GM18868 (cell line): ENCODE results near the gene IGFALS.

ENCODE experiments used
- ATAC-seq: cut with Tn5 transposase; IDR thresholded peaks from one replicate; pipeline ENCODE4 v1.9.1; 2021; ENCODE audit warnings: mild to moderate bottlenecking, moderate library complexity; ENCODE audit not compliant: unreplicated experiment

Gene IGFALS

DNA sequence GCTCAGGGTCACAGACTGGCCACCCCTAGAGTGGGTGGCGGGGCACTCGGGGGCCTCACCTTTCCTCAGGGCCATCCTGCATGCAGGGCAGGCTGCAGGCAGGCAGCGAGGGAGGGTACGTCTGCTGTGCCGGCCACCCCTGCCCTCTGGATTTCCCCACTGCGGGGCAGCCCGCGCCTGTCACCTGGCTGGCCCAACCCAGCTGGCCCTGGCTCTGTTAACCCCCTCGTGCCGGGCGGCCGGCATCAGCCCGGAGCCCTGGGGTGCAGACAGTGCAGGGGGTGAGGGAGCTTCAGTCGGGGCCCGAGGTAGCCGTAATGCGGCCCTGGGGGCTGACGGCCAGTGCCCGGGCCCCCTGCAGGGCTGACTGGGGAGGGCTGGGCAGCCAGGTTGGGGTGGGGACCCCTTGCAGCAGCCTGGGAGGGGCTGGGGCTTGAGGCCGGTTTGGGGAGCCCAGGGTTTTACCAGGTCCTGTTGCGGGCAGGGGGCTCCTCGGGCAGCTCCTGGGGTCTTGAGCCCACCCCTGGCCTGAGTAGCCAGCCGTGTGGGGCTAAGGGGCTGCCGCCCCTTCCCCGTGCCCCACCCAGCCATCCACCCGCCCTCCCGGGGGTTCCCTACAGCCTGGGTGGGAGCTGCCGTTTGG is at the start of gene IGFALS:
Gene IGFALS (minus strand): TSS at position 128 of the 643 bp plus-strand sequence. CDS start 53 bp downstream, at position 75.
- ATAC-seq = no peak

GRCh38 chr16:1839554-1839953 is 46.0 kb upstream of the IGFALS start:
- ATAC-seq = no peak

GRCh38 chr16:1834096-1834495 is 40.6 kb upstream of the IGFALS start:
- no peak for ATAC-seq

GRCh38 chr16:1832838-1833454 is 39.4 kb upstream of the IGFALS start:
- no peak for ATAC-seq

GRCh38 chr16:1831186-1832075 is 37.9 kb upstream of the IGFALS start:
- ATAC-seq = no peak

GRCh38 chr16:1830213-1830612 is 36.7 kb upstream of the IGFALS start:
- no peak for ATAC-seq

- no peak for ATAC-seq
Observed at GRCh38 chr16:1828645-1829410, 35.3 kb upstream of the IGFALS start.

DNA sequence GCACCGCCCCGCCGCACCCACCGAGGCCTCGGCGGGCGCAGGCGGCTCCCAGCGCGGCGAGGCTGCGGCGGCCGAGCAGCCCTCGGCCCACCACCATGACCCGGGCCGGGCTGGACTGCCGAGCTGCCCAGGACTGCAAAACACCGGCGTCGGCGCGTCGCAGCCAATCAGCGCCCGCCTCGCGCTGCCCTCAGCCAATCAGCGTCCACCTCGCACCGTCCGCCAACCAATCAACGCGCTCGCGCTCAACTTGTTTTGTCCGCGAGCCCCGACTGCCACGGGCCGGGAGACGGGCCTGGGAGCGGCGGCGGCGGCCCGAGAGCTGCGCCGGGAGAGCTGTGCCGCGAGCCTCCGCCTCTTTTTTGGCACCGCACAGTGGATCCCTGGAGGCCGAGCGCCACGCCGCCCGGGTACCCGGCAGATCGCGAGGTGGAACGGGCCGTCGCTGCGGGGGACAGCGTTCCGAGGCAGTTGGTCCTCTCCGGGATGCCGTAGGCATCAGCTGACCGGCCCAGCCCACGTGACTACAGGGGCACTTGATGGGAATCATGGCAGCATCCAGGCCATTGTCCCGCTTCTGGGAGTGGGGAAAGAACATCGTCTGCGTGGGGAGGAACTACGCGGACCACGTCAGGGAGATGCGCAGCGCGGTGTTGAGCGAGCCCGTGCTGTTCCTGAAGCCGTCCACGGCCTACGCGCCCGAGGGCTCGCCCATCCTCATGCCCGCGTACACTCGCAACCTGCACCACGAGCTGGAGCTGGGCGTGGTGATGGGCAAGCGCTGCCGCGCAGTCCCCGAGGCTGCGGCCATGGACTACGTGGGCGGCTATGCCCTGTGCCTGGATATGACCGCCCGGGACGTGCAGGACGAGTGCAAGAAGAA is 33.4 kb upstream of the IGFALS start, which contains the start of the genes FAHD1 and HAGH:
Gene FAHD1 (plus strand): TSS at position 516 of the 883 bp plus-strand sequence. CDS start 33 bp downstream, at position 549.
Gene HAGH (minus strand): TSS at position 135 of the 883 bp plus-strand sequence. CDS start 38 bp downstream, at position 97.
- peak; percentile 82 for ATAC-seq

- peak; percentile 55 for ATAC-seq
Observed at GRCh38 chr16:1825864-1826690, 32.6 kb upstream of the IGFALS start.

DNA sequence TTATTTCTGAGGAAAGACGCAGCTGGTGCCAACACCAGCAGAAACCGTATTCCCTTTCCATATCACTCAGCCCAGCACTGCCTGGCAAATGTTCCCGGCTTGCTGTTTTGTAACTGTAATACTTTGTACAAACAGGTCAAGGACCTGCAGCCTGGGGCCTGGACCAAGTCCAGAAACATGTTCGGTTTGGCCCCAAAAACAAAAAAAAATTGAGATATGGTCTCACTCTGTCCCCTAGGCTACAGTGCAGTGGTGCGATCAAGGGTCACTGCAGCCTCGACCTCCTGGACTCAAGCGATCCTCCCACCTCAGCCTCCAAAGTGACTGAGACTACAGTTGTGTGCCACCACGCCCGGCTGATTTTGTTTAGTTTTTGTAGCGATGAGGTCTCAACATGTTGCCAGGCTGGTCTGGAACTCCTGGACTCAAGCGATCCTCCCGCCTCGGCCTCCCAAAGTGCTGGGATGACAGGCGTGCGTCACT is 31.9 kb upstream of the IGFALS start:
- no peak for ATAC-seq

DNA sequence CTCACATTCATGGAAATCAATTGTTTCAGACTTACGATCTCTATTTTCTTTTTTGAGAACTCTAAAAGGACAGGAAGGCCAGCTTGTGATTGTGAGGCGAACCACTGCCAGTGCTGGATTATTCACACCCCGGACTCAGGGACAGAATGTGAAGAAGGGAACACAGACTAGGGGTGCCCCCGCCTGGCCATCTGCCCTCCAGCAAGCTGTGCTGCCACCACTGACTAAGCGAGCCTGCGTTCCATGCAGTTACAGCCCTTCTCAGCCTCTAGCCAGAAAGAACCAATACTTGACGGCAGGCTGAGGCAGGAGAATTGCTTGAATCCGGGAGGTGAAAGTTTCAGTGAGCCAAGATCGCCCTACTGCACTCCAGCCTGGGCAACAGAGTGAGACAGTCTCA is 30.3 kb upstream of the IGFALS start:
- ATAC-seq = no peak

DNA sequence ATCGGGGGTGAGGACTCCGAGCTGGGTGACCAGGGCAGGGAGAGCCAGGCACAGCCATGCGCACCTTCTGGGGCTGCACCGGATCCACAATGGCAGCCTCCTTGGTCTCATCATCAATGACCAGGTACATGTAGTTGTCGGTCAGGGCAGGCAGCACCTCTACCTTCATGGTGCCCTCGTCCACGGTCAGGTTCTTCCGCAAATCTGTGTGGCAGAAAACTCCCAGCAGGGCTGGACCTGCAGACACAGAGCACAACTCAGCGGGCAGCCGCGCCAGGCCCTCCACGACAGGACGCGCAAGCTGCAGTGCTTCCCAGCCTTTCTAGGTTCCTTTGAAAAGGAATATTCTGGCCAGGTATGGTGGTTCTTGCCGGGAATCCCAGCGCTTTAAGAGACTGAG is 29.3 kb upstream of the IGFALS start:
- no peak for ATAC-seq

DNA sequence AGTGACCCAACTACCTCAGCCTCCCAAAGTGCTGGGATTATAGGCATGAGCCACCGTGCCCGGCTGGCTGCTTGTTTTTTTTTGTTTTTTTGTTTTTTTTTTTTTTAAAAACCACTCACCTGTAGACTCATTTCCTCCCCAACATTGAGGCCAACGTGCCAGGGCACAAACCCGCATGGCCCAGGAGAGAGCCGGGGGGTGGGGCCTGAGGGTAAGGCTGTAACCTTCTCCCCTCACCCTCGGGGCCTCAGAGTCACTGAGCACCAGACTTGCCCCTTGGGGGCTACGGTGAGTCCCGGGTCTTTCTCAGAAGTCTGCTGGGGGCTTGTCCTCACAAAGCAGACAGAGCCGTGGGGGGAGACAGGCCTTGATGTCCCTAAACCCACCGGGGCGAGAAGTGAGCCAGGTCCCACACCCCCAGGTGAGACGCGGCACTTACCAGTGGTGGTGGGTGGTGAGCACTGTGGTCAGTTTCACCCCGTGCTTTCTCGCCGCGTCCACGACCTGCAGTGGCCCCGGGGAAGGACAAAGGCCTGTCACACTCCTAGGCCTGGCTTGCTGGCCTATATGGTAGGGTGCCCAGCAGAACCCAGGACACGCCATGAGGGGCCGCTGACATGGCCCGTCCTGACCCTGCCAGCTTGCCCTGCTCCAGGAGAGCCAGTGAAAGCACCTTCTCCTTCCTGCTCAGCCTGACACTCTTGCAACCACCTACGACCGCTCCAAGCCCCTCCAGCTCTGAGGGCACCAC is 28.5 kb upstream of the IGFALS start:
- ATAC-seq = no peak

GRCh38 chr16:1820946-1821290 is 27.4 kb upstream of the IGFALS start:
- no peak for ATAC-seq

- no peak for ATAC-seq
Observed at GRCh38 chr16:1820096-1820945, 26.8 kb upstream of the IGFALS start.

GRCh38 chr16:1819611-1820010 is 26.1 kb upstream of the IGFALS start:
- ATAC-seq = no peak

DNA sequence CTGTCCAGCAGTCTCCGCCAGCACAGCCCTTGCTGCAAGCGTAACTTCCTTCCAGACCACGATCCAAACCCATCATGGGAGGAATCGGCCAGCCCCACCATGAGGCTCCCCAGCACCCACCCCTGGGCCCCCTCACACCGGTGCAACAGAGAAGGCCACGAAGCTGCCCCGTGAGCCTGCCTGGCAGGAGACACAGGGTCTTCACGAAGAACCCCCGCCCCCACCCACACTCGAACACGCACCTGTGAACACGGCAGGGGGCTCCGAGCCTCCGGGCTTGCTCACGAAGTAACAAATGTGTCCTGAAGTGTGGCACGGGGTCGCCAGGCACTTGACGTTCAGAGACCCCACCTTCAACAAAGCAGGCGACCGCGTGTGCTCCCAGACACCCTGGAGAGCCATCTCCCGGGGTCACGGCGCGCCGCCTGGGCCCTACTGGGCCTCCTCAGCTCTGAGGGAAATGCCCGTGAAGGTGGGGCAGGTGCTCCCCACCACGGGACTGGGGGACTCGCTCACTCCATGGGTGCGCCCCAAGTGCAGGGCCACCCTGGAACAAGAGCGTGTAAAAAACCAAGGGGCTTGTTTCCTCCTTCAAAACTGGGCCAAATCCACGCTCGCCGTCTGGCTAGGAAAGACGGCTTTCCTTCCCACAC is 25.5 kb upstream of the IGFALS start:
- no peak for ATAC-seq
